Esophagus squamous epithelium (tissue), 5 donors: ENCODE results near the gene C1QTNF6. TPM values are rescaled to one million over a fixed set of nuclear protein-coding genes. Genes with fewer than 3 reads are reported as not detected.

Experiments used
- DNase-seq: peaks from one replicate; lab custom pipeline; 2025; lab: John Stamatoyannopoulos, UW
- H3K27ac ChIP-seq, 4 donors: fragments of 200-600 bp; sonication (generic); one replicate each; pipeline ENCODE4 v1.5.1; 2016 to 2019; ENCODE audit warnings: mild to moderate bottlenecking in 1 of 4
- H3K27me3 ChIP-seq, 4 donors: fragments of 200-600 bp; sonication (generic); 1 replicate in 3 of 4; 2 replicates in 1 of 4; pipeline versions ENCODE4 v1.5.1 to v1.6.0; 2017 to 2021; ENCODE audit warnings: antibody characterized with exemption in 1 of 4
- H3K36me3 ChIP-seq, 3 donors: fragments of 200-600 bp; sonication (generic); one replicate each; pipeline ENCODE4 v1.5.1; 2016 to 2019
- H3K4me1 ChIP-seq, 3 donors: fragments of 200-600 bp; sonication (generic); one replicate each; pipeline ENCODE4 v1.5.1; 2017 to 2019
- H3K4me3 ChIP-seq, 4 donors: fragments of 200-600 bp; sonication (generic); 1 replicate in 3 of 4; 2 replicates in 1 of 4; pipeline ENCODE4 v1.5.1; 2016 to 2019; ENCODE audit warnings: mild to moderate bottlenecking in 2 of 4, moderate library complexity in 1 of 4
- H3K9me3 ChIP-seq, 3 donors: fragments of 200-600 bp; sonication (generic); one replicate each; pipeline ENCODE4 v1.5.1; 2016 to 2019
- CTCF ChIP-seq, 6 experiments: fragments of 450-650 bp in 4 of 6; fragments of 200-600 bp in 2 of 6; sonication (generic) in 2 of 6; IDR thresholded peaks; one replicate each; pipeline ENCODE4 v1.5.1; 2016 to 2019; ENCODE audit warnings: antibody characterized with exemption in 6 of 6, mild to moderate bottlenecking in 4 of 6, moderate library complexity in 4 of 6
- POLR2A ChIP-seq, 4 donors: fragments of 450-650 bp; IDR thresholded peaks; one replicate each; pipeline ENCODE4 v1.6.1; 2017; ENCODE audit warnings: antibody characterized with exemption in 4 of 4, mild to moderate bottlenecking in 4 of 4, moderate library complexity in 3 of 4
- WGBS, 2 donors: methylation state at CpG; one replicate each; pipeline ENCODE4 v1.1.5; 2018; 5-methylcytosine and 5-hydroxymethylcytosine counted together
- intact Hi-C: fragments of 100-400 bp; cut with DNase I; formaldehyde crosslinking; loops from one replicate; pipeline ENCODE4 v1.15.0; 2022
- total RNA-seq, 4 donors: library from RNA; depleted of rRNA; stranded (reverse); fragments of >200 nt; gene quantifications; one replicate each; pipeline ENCODE4 v1.1.0, GENCODE V29; 2016
- donor health status: DM: yes; HTN: yes; CAD: no.

C1QTNF6 gene
- total RNA-seq, 4 donors from 2014 or later, result 1.1 to 1.7 (median 1.4) TPM

GRCh38 chr22:37221424-37222333 lies 33.6 kb upstream of the C1QTNF6 start:
- peaks cover 0 to 4% (median 0%) of the 10 kb centered on the region in 3 donors for H3K4me1 ChIP-seq
- intact Hi-C loops, result no loop called here
- peak overlapping the region in 1 of 4 donors; percentile 55 for H3K27ac ChIP-seq
- H3K27me3 ChIP-seq, result peaks cover 0 to 41% (median 0%) of the 10 kb centered on the region in 4 donors
- TF ChIP-seq POLR2A (IDR thresholded peaks at IDR 0.05) (no peak), CTCF (IDR thresholded peaks at IDR 0.05) (no peak)
- DNase-seq, result no peak
- no peaks in the 10 kb centered on the region for H3K9me3 ChIP-seq
- 84 to 94% methylated on average over 6 to 9 of the region's 10 CpGs for WGBS, 2 donors
- no peaks in the 10 kb centered on the region for H3K36me3 ChIP-seq
- H3K4me3 ChIP-seq, result no peak overlapping the region

GRCh38 chr22:37220543-37220981 lies 32.5 kb upstream of the C1QTNF6 start:
- no peaks in the 10 kb centered on the region for H3K36me3 ChIP-seq
- H3K4me1 ChIP-seq, result peaks cover 0 to 4% (median 0%) of the 10 kb centered on the region in 3 donors
- H3K4me3 ChIP-seq, result no peak overlapping the region
- intact Hi-C loops, result no loop called here
- no peak for TF ChIP-seq POLR2A (IDR thresholded peaks at IDR 0.05)
- no peak for TF ChIP-seq CTCF (IDR thresholded peaks at IDR 0.05)
- H3K27ac ChIP-seq, result no peak overlapping the region
- H3K9me3 ChIP-seq, result no peaks in the 10 kb centered on the region
- no peak for DNase-seq
- WGBS, 2 donors, result 36 to 50% methylated on average over 4 of the region's 4 CpGs
- peaks cover 0 to 42% (median 0%) of the 10 kb centered on the region in 4 donors for H3K27me3 ChIP-seq

GRCh38 chr22:37219533-37219932 lies 31.5 kb upstream of the C1QTNF6 start:
- peak overlapping the region in 1 of 4 donors; percentile 47 for H3K27ac ChIP-seq
- TF ChIP-seq CTCF (IDR thresholded peaks at IDR 0.05) (no peak), POLR2A (IDR thresholded peaks at IDR 0.05) (no peak)
- no peak for DNase-seq
- H3K4me3 ChIP-seq, result no peak overlapping the region
- peaks cover 0 to 42% (median 0%) of the 10 kb centered on the region in 4 donors for H3K27me3 ChIP-seq
- H3K4me1 ChIP-seq, result peaks cover 0 to 4% (median 0%) of the 10 kb centered on the region in 3 donors
- WGBS, 2 donors, result 54 to 69% methylated on average over 6 of the region's 6 CpGs
- H3K36me3 ChIP-seq, result no peaks in the 10 kb centered on the region
- intact Hi-C loops, result no loop called here
- no peaks in the 10 kb centered on the region for H3K9me3 ChIP-seq

GRCh38 chr22:37218771-37219411 lies 30.8 kb upstream of the C1QTNF6 start:
- no peak for TF ChIP-seq CTCF (IDR thresholded peaks at IDR 0.05)
- peak in 1 of 4 donors; percentile 27 for TF ChIP-seq POLR2A (IDR thresholded peaks at IDR 0.05)
- Histone ChIP-seq H3K9me3 (no peaks in the 10 kb centered on the region), H3K4me3 (no peak overlapping the region), H3K27ac (peak overlapping the region in 1 of 4 donors; percentile 47), H3K27me3 (peaks cover 0 to 44% (median 0%) of the 10 kb centered on the region in 4 donors), H3K36me3 (no peaks in the 10 kb centered on the region), H3K4me1 (peaks cover 0 to 4% (median 0%) of the 10 kb centered on the region in 3 donors)
- no peak for DNase-seq
- WGBS, 2 donors, result 23 to 48% methylated on average over 6 to 7 of the region's 7 CpGs
- intact Hi-C loops, result no loop called here

- intact Hi-C loops, result no loop called here
- Histone ChIP-seq H3K4me1 (peaks cover 0 to 4% (median 0%) of the 10 kb centered on the region in 3 donors), H3K27ac (no peak overlapping the region), H3K9me3 (no peaks in the 10 kb centered on the region), H3K36me3 (no peaks in the 10 kb centered on the region), H3K27me3 (peaks cover 0 to 49% (median 0%) of the 10 kb centered on the region in 4 donors), H3K4me3 (no peak overlapping the region)
- 76 to 77% methylated on average over 6 of the region's 6 CpGs for WGBS, 2 donors
- no peak for TF ChIP-seq POLR2A (IDR thresholded peaks at IDR 0.05)
- no peak for DNase-seq
These were observed 30.3 kb upstream of the C1QTNF6 start for GRCh38 chr22:37218399-37218770.
